22Rv1 (cell line): ENCODE results near the gene ATP7A.

Experiments used
- ZFX ChIP-seq: fragments of 450-650 bp; IDR thresholded peaks from 2 replicates; pipeline ENCODE4 v1.6.1; 2017; ENCODE audit warnings: antibody characterized with exemption, borderline replicate concordance
- TF ChIP-seq, protein P1 (sequence below): fragments of 450-650 bp; IDR thresholded peaks from 2 replicates; pipeline ENCODE4 v1.5.1; 2017; ENCODE audit warnings: mild to moderate bottlenecking

DNA sequence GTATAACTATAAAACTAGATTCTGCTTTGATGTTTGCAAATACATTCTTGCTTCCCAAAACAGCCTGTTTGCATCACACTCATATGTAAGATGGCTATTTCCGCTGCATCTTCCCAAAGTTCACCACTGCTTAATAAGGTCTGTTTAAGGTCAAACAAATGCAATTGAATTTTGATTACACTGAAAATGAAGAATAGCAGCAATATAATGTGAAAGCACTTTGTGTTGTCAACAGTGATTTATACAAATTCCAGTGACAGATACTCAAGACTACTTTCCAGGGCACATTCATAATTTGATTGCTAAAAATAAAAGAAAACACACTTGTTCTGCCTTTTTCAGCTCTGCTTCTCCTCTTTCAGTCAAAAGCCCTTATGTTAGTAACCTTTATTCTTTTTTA is 67.0 kb downstream of the ATP7A start:
- TF ChIP-seq, protein P1, sequence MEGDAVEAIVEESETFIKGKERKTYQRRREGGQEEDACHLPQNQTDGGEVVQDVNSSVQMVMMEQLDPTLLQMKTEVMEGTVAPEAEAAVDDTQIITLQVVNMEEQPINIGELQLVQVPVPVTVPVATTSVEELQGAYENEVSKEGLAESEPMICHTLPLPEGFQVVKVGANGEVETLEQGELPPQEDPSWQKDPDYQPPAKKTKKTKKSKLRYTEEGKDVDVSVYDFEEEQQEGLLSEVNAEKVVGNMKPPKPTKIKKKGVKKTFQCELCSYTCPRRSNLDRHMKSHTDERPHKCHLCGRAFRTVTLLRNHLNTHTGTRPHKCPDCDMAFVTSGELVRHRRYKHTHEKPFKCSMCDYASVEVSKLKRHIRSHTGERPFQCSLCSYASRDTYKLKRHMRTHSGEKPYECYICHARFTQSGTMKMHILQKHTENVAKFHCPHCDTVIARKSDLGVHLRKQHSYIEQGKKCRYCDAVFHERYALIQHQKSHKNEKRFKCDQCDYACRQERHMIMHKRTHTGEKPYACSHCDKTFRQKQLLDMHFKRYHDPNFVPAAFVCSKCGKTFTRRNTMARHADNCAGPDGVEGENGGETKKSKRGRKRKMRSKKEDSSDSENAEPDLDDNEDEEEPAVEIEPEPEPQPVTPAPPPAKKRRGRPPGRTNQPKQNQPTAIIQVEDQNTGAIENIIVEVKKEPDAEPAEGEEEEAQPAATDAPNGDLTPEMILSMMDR, result no peak
- no peak for TF ChIP-seq ZFX
